Measurements from ENCODE around the gene GPC1. TPM values are rescaled to one million over a fixed set of nuclear protein-coding genes. Genes with fewer than 3 reads are reported as not detected.

Gene GPC1
- total RNA-seq, 1 experiment from 2014 or later: 38.9 TPM

GRCh38 chr2:240461471-240462072 lies 26.1 kb downstream of the GPC1 start:
- Mint-ChIP-seq H3K4me3 (ENCODE audit: unreplicated experiment) (no peak overlapping the region), H3K27me3 (ENCODE audit: insufficient read depth, unreplicated experiment) (no peaks in the 10 kb centered on the region), H3K4me1 (ENCODE audit: insufficient read depth, unreplicated experiment) (no peaks in the 10 kb centered on the region), H3K9me3 (ENCODE audit: unreplicated experiment) (no peaks in the 10 kb centered on the region), H3K27ac (ENCODE audit: low read depth, unreplicated experiment) (no peak overlapping the region), H3K36me3 (ENCODE audit: insufficient read depth, unreplicated experiment) (peaks cover 30% of the 10 kb centered on the region)
- intact Hi-C loops (cut with micrococcal nuclease): no loop called here
- no TSS peak for BruUV-seq (replicated peaks)
- ChIA-PET CTCF (no interaction called here), POLR2A (no interaction called here)
- TF ChIP-seq CTCF (IDR thresholded peaks at IDR 0.05; ENCODE audit: unreplicated experiment): no peak
- DNase-seq (ENCODE audit: unreplicated experiment): no peak

- Mint-ChIP-seq H3K4me1 (ENCODE audit: insufficient read depth, unreplicated experiment) (no peaks in the 10 kb centered on the region), H3K9me3 (ENCODE audit: unreplicated experiment) (no peaks in the 10 kb centered on the region), H3K27me3 (ENCODE audit: insufficient read depth, unreplicated experiment) (no peaks in the 10 kb centered on the region), H3K36me3 (ENCODE audit: insufficient read depth, unreplicated experiment) (peaks cover 37% of the 10 kb centered on the region), H3K4me3 (ENCODE audit: unreplicated experiment) (no peak overlapping the region), H3K27ac (ENCODE audit: low read depth, unreplicated experiment) (no peak overlapping the region)
- POLR2A ChIA-PET: no interaction called here
- no peak for TF ChIP-seq CTCF (IDR thresholded peaks at IDR 0.05; ENCODE audit: unreplicated experiment)
- intact Hi-C loops (cut with micrococcal nuclease): no loop called here
- CTCF ChIA-PET: interaction anchor here (0.6 kb wide), 1 partner anchor 312 kb away, joined by 3 read pairs; no protein-coding TSS in a partner anchor
- BruUV-seq (replicated peaks): no TSS peak
- no peak for DNase-seq (ENCODE audit: unreplicated experiment)
Observed at GRCh38 chr2:240462073-240462706, 26.7 kb downstream of the GPC1 start.

- CTCF ChIA-PET: interaction anchor here (0.6 to 1.5 kb wide), 2 partner anchors 230 to 313 kb away, joined by 3 to 5 read pairs; no protein-coding TSS in a partner anchor
- no peak overlapping the region for H3K27ac Mint-ChIP-seq (ENCODE audit: low read depth, unreplicated experiment)
- POLR2A ChIA-PET: interaction anchor here (0.5 to 0.8 kb wide), 2 partner anchors 14 to 129 kb away, joined by 3 read pairs; no protein-coding TSS in a partner anchor
- H3K4me1 Mint-ChIP-seq (ENCODE audit: insufficient read depth, unreplicated experiment): no peaks in the 10 kb centered on the region
- no peaks in the 10 kb centered on the region for H3K27me3 Mint-ChIP-seq (ENCODE audit: insufficient read depth, unreplicated experiment)
- intact Hi-C loops (cut with micrococcal nuclease): no loop called here
- no TSS peak for BruUV-seq (replicated peaks)
- H3K36me3 Mint-ChIP-seq (ENCODE audit: insufficient read depth, unreplicated experiment): peaks cover 37% of the 10 kb centered on the region
- H3K9me3 Mint-ChIP-seq (ENCODE audit: unreplicated experiment): no peaks in the 10 kb centered on the region
- TF ChIP-seq CTCF (IDR thresholded peaks at IDR 0.05; ENCODE audit: unreplicated experiment): no peak
- DNase-seq (ENCODE audit: unreplicated experiment): no peak
- H3K4me3 Mint-ChIP-seq (ENCODE audit: unreplicated experiment): no peak overlapping the region
Observed at GRCh38 chr2:240462707-240463273, 27.3 kb downstream of the GPC1 start.

GRCh38 chr2:240463274-240463865 lies 27.9 kb downstream of the GPC1 start:
- no TSS peak for BruUV-seq (replicated peaks)
- intact Hi-C loops (cut with micrococcal nuclease): no loop called here
- no peaks in the 10 kb centered on the region for H3K9me3 Mint-ChIP-seq (ENCODE audit: unreplicated experiment)
- H3K4me3 Mint-ChIP-seq (ENCODE audit: unreplicated experiment): no peak overlapping the region
- no peak for DNase-seq (ENCODE audit: unreplicated experiment)
- H3K4me1 Mint-ChIP-seq (ENCODE audit: insufficient read depth, unreplicated experiment): no peaks in the 10 kb centered on the region
- H3K36me3 Mint-ChIP-seq (ENCODE audit: insufficient read depth, unreplicated experiment): peaks cover 37% of the 10 kb centered on the region
- TF ChIP-seq CTCF (IDR thresholded peaks at IDR 0.05; ENCODE audit: unreplicated experiment): no peak
- POLR2A ChIA-PET: interaction anchor here (0.5 to 0.8 kb wide), 2 partner anchors 13 to 128 kb away, joined by 3 read pairs; no protein-coding TSS in a partner anchor
- no peaks in the 10 kb centered on the region for H3K27me3 Mint-ChIP-seq (ENCODE audit: insufficient read depth, unreplicated experiment)
- no peak overlapping the region for H3K27ac Mint-ChIP-seq (ENCODE audit: low read depth, unreplicated experiment)
- CTCF ChIA-PET: interaction anchor here (1.5 kb wide), 1 partner anchor 231 kb away, joined by 5 read pairs; no protein-coding TSS in a partner anchor

All from MCF 10A (cell line).